Measurements from ENCODE around the gene CRTC3. TPM values are rescaled to one million over a fixed set of nuclear protein-coding genes. Genes with fewer than 3 reads are reported as not detected.

Gene CRTC3
- total and polyA plus RNA-seq, 2 of the 13 experiments (the other 11 are each of a cell fraction or from before 2014, with no cell fraction given): 8.4 to 11.8 TPM

- TF ChIP-seq ZNF766 (CRISPR knock-in tag; IDR thresholded peaks at IDR 0.05; ENCODE audit: borderline replicate concordance) (no peak), ISL2 (CRISPR knock-in tag; IDR thresholded peaks at IDR 0.05) (no peak), ZSCAN9 (CRISPR knock-in tag; IDR thresholded peaks at IDR 0.05; ENCODE audit: borderline replicate concordance) (no peak), ZEB1 (IDR thresholded peaks at IDR 0.05; ENCODE audit: insufficient replicate concordance, low read depth) (no peak), ZNF503 (CRISPR knock-in tag; IDR thresholded peaks at IDR 0.05) (no peak)
These were observed 69.0 kb downstream of the CRTC3 start (continued) for GRCh38 chr15:90598679-90599078.

GRCh38 chr15:90599116-90599515 is 69.4 kb downstream of the CRTC3 start:
- 96% methylated on average over 4 of the region's 4 CpGs for WGBS (ENCODE audit: low lambda C conversion rate)
- Histone ChIP-seq H3K36me3 (replicated peaks in 1 of 2; ENCODE audit: control insufficient read depth in 1 of 2, insufficient read depth in 2 of 2, low read length in 2 of 2) (no peaks in the 10 kb centered on the region; a peak in 1 of 5 replicates), H3K9me3 (ENCODE audit: low read length) (no peaks in the 10 kb centered on the region), H3K4me3 (replicated peaks in 1 of 3; ENCODE audit: insufficient read depth in 1 of 3, low read depth in 2 of 3, low read length in 3 of 3) (no peak overlapping the region), H2AFZ (ENCODE audit: low read length) (no peak overlapping the region), H3K79me2 (ENCODE audit: insufficient read depth, low read length) (no peaks in the 10 kb centered on the region), H3K27ac (ENCODE audit: extremely low read length, insufficient read depth, low read length) (no peak overlapping the region), H3K4me1 (ENCODE audit: insufficient read depth, low read length) (peaks cover 14% of the 10 kb centered on the region), H3K4me2 (ENCODE audit: low read depth, low read length) (no peak overlapping the region), H4K20me1 (ENCODE audit: insufficient read depth, low read length) (no peaks in the 10 kb centered on the region), H3K27me3 (ENCODE audit: control insufficient read depth in 1 of 2, insufficient read depth in 2 of 2, low read length in 2 of 2) (no peaks in the 10 kb centered on the region), H3K9ac (ENCODE audit: insufficient read depth, low read depth, low read length) (no peak overlapping the region)
- ATAC-seq (no peak), DNase-seq (ENCODE audit: low spot score) (no peak), FAIRE-seq (no peak)
- ChIA-PET POLR2A (no interaction called here), CTCF (ENCODE audit: low intra/inter-chr PET ratio, low total read pairs) (no interaction called here)
- intact Hi-C loops (cut with micrococcal nuclease; ENCODE audit: unreplicated experiment) (loop anchor here (5.0 kb wide), 1 partner anchor 52 kb away; no protein-coding TSS in a partner anchor), in situ Hi-C loops (cut with HindIII; ENCODE audit: extremely low pct_ligation_motif_present, low pct_unique_long_range_greater_than_20kb) (no loop called here)
- BruUV-seq (replicated peaks): no TSS peak
- TF ChIP-seq ZNF780A (CRISPR knock-in tag; IDR thresholded peaks at IDR 0.05) (no peak), HDAC1 (CRISPR knock-in tag; IDR thresholded peaks at IDR 0.05) (no peak), ASH2L (IDR thresholded peaks at IDR 0.05; ENCODE audit: insufficient read length, low read depth, low read length) (no peak), NFIB (CRISPR knock-in tag; IDR thresholded peaks at IDR 0.05; ENCODE audit: borderline replicate concordance) (no peak), ZNF776 (CRISPR knock-in tag; IDR thresholded peaks at IDR 0.05) (no peak), MXI1 (IDR thresholded peaks at IDR 0.05; ENCODE audit: borderline replicate concordance, low read depth, low read length) (no peak), SALL2 (CRISPR knock-in tag; IDR thresholded peaks at IDR 0.05) (no peak), EP300 (IDR thresholded peaks at IDR 0.05; ENCODE audit: low read depth in 2 of 2, low read length in 2 of 2) (no peak), EP300 (CRISPR knock-in tag; IDR thresholded peaks at IDR 0.05; ENCODE audit: borderline replicate concordance) (no peak), XRCC5 (optimal IDR thresholded peaks at IDR 0.05; ENCODE audit: low read length) (no peak), MIER2 (CRISPR knock-in tag; IDR thresholded peaks at IDR 0.05) (no peak), ZNF142 (CRISPR knock-in tag; IDR thresholded peaks at IDR 0.05) (no peak), SNAI1 (CRISPR knock-in tag; IDR thresholded peaks at IDR 0.05; ENCODE audit: borderline replicate concordance) (no peak), ATM (IDR thresholded peaks at IDR 0.05; ENCODE audit: borderline replicate concordance) (no peak)
